Sigmoid colon (tissue), 7 donors: ENCODE measurements around the gene HOXA1. TPM values are rescaled to one million over a fixed set of nuclear protein-coding genes. Genes with fewer than 3 reads are reported as not detected.
A peak's percentile ranks its signal among the peaks of the same experiment; 100 is the strongest.

ENCODE experiments used
- DNase-seq: peaks from one replicate; pipeline ENCODE4 v3.0.0-alpha.2; 2019
- H3K27ac ChIP-seq, 4 donors: fragments of 200-600 bp; sonication (generic); one replicate each; pipeline ENCODE4 v1.5.1; 2016 to 2019; ENCODE audit warnings: mild to moderate bottlenecking in 1 of 4
- H3K27me3 ChIP-seq, 3 donors: fragments of 200-600 bp; sonication (generic); one replicate each; pipeline ENCODE4 v1.5.1; 2019; ENCODE audit warnings: mild to moderate bottlenecking in 1 of 3
- H3K36me3 ChIP-seq, 4 donors: fragments of 200-600 bp; sonication (generic); one replicate each; pipeline ENCODE4 v1.5.1; 2016 to 2019
- H3K4me1 ChIP-seq, 4 donors: fragments of 200-600 bp; sonication (generic); one replicate each; pipeline ENCODE4 v1.5.1; 2017 to 2019
- H3K4me3 ChIP-seq, 4 donors: fragments of 200-600 bp; sonication (generic); one replicate each; pipeline ENCODE4 v1.5.1; 2017 to 2019; ENCODE audit warnings: mild to moderate bottlenecking in 2 of 4, moderate library complexity in 1 of 4
- H3K9me3 ChIP-seq, 4 donors: fragments of 200-600 bp in 3 of 4; sonication (generic) in 3 of 4; one replicate each; pipeline versions ENCODE4 v1.5.1 to v1.6.1; 2013 to 2019
- CTCF ChIP-seq, 4 experiments: fragments of 450-650 bp in 3 of 4; fragments of 200-600 bp in 1 of 4; IDR thresholded peaks; one replicate each; pipeline ENCODE4 v1.5.1; 2016 to 2019; ENCODE audit warnings: antibody characterized with exemption in 4 of 4, mild to moderate bottlenecking in 3 of 4, moderate library complexity in 2 of 4
- EP300 ChIP-seq, 4 donors: sonication (generic); formaldehyde crosslinking; IDR thresholded peaks; one replicate each; pipeline ENCODE4 v1.6.1; 2017; ENCODE audit warnings: antibody characterized with exemption in 4 of 4
- POLR2A ChIP-seq, 2 donors: fragments of 450-650 bp; IDR thresholded peaks; one replicate each; pipeline ENCODE4 v1.6.1; 2016; ENCODE audit warnings: antibody characterized with exemption in 2 of 2, mild to moderate bottlenecking in 2 of 2, moderate library complexity in 2 of 2
- POLR2AphosphoS5 ChIP-seq, 4 donors: sonication (generic); formaldehyde crosslinking; IDR thresholded peaks; one replicate each; pipeline ENCODE4 v1.6.1; 2017; ENCODE audit warnings: antibody characterized with exemption in 4 of 4
- WGBS, 2 donors: extraction: QIAGEN DNeasy Blood & Tissue Kit; methylation state at CpG; one replicate each; pipeline ENCODE4 v1.1.7; 2013; 5-methylcytosine and 5-hydroxymethylcytosine counted together
- intact Hi-C: fragments of 100-400 bp; cut with DNase I; formaldehyde crosslinking; loops from one replicate; pipeline ENCODE4 v1.15.1; 2023
- polyA plus RNA-seq, 3 donors: library from polyadenylated mRNA; stranded (reverse); fragments of 200-250 nt; gene quantifications; one replicate each; pipeline ENCODE4 v1.2.3, GENCODE V29; 2013
- total RNA-seq, 4 donors: library from RNA; depleted of rRNA; stranded (reverse); fragments of >200 nt; gene quantifications; one replicate each; pipeline ENCODE4 v1.1.0, GENCODE V29; 2016
- donor health status: healthy with polysubstance abuse.
- donor health status: Bipolar disorder and iron deficiency.
- donor health status: healthy.

The HOXA1 gene
- total and polyA plus RNA-seq, 7 donors: 0.14 to 2.4 (median 1.1) TPM

GRCh38 chr7:27141137-27141922 lies 45.5 kb upstream of the HOXA1 start:
- Histone ChIP-seq H3K36me3 (peaks cover 15 to 43% (median 17%) of the 10 kb centered on the region in 4 donors), H3K27me3 (no peaks in the 10 kb centered on the region), H3K9me3 (no peaks in the 10 kb centered on the region), H3K4me3 (peak overlapping the region in 3 of 4 donors; percentile 52 to 60 (median 58)), H3K4me1 (peaks cover 0 to 41% (median 23%) of the 10 kb centered on the region in 4 donors), H3K27ac (peak overlapping the region; percentile 82 to 99 (median 92))
- intact Hi-C loops: no loop called here
- TF ChIP-seq POLR2A (IDR thresholded peaks at IDR 0.05) (no peak), POLR2AphosphoS5 (IDR thresholded peaks at IDR 0.05) (no peak), EP300 (IDR thresholded peaks at IDR 0.05) (no peak), CTCF (IDR thresholded peaks at IDR 0.05) (no peak)
- DNase-seq: no peak
- 14 to 64% methylated on average over 18 of the region's 18 CpGs for WGBS, 2 donors

- no peak for TF ChIP-seq EP300 (IDR thresholded peaks at IDR 0.05)
- TF ChIP-seq POLR2A (IDR thresholded peaks at IDR 0.05): peak in 1 of 2 donors; percentile 25
- no peak for TF ChIP-seq CTCF (IDR thresholded peaks at IDR 0.05)
- TF ChIP-seq POLR2AphosphoS5 (IDR thresholded peaks at IDR 0.05): no peak
- H3K36me3 ChIP-seq: peaks cover 11 to 37% (median 14%) of the 10 kb centered on the region in 4 donors
- H3K9me3 ChIP-seq: no peaks in the 10 kb centered on the region
- intact Hi-C loops: no loop called here
- peak overlapping the region; percentile 67 to 99 (median 92) for H3K27ac ChIP-seq
- no peaks in the 10 kb centered on the region for H3K27me3 ChIP-seq
- H3K4me1 ChIP-seq: peaks cover 0 to 51% (median 32%) of the 10 kb centered on the region in 4 donors
- 12 to 63% methylated on average over 15 of the region's 15 CpGs for WGBS, 2 donors
- peak overlapping the region in 2 of 4 donors; percentile 22 to 28 for H3K4me3 ChIP-seq
- no peak for DNase-seq
These were observed 44.5 kb upstream of the HOXA1 start for GRCh38 chr7:27140126-27140857.

- 8 to 58% methylated on average over 53 of the region's 53 CpGs for WGBS, 2 donors
- Histone ChIP-seq H3K36me3 (peaks cover 3 to 30% (median 8%) of the 10 kb centered on the region in 4 donors), H3K4me3 (peak overlapping the region in 3 of 4 donors; percentile 8 to 28 (median 22)), H3K4me1 (peaks cover 0 to 59% (median 40%) of the 10 kb centered on the region in 4 donors), H3K27me3 (no peaks in the 10 kb centered on the region), H3K27ac (peak overlapping the region; percentile 67 to 99 (median 92)), H3K9me3 (no peaks in the 10 kb centered on the region)
- intact Hi-C loops: no loop called here
- DNase-seq: no peak
- TF ChIP-seq POLR2A (IDR thresholded peaks at IDR 0.05): no peak
- TF ChIP-seq CTCF (IDR thresholded peaks at IDR 0.05): no peak
- TF ChIP-seq EP300 (IDR thresholded peaks at IDR 0.05): no peak
- TF ChIP-seq POLR2AphosphoS5 (IDR thresholded peaks at IDR 0.05): no peak
These were observed 43.7 kb upstream of the HOXA1 start for GRCh38 chr7:27139334-27140125.

GRCh38 chr7:27138985-27139333 lies 43.2 kb upstream of the HOXA1 start:
- no peak for DNase-seq
- WGBS, 2 donors: 10 to 65% methylated on average over 11 of the region's 11 CpGs
- Histone ChIP-seq H3K27ac (peak overlapping the region; percentile 67 to 99 (median 92)), H3K36me3 (peaks cover 0 to 24% (median 2%) of the 10 kb centered on the region in 4 donors), H3K4me1 (peaks cover 0 to 64% (median 43%) of the 10 kb centered on the region in 4 donors), H3K9me3 (no peaks in the 10 kb centered on the region), H3K27me3 (no peaks in the 10 kb centered on the region), H3K4me3 (peak overlapping the region in 3 of 4 donors; percentile 8 to 28 (median 22))
- TF ChIP-seq POLR2A (IDR thresholded peaks at IDR 0.05) (no peak), POLR2AphosphoS5 (IDR thresholded peaks at IDR 0.05) (no peak), CTCF (IDR thresholded peaks at IDR 0.05) (no peak), EP300 (IDR thresholded peaks at IDR 0.05) (no peak)
- intact Hi-C loops: no loop called here
